Stimulated activated CD4-positive, alpha-beta T cell treated with anti-CD3 and anti-CD28 coated beads, Interleukin-1b, Interleukin-23, amount 100 ng/mL, for 4 hours (primary cell): ENCODE measurements around the gene TOMM22.

Experiments used
- DNase-seq, 2 donors: peaks; one replicate each; pipeline ENCODE4 v3.0.0-alpha.2; 2020; ENCODE audit warnings: low read depth in 2 of 2

TOMM22 gene

GRCh38 chr22:38733724-38734381, 52.1 kb downstream of the TOMM22 start:
- no peak for DNase-seq

GRCh38 chr22:38734421-38735100, 52.8 kb downstream of the TOMM22 start:
- no peak for DNase-seq
